ENCODE data around the gene PPP2R2B.

GRCh38 chr5:146849694-146850303 lies 28.8 kb downstream of the PPP2R2B start:
- no peak for TF ChIP-seq CTCF (IDR thresholded peaks at IDR 0.05)
- TF ChIP-seq POLR2A (IDR thresholded peaks at IDR 0.05): no peak
- no peak for TF ChIP-seq POLR2AphosphoS5 (IDR thresholded peaks at IDR 0.05)

All from transverse colon (tissue), 4 donors.